Measurements from ENCODE around the gene ODF2. TPM values are rescaled to one million over a fixed set of nuclear protein-coding genes. Genes with fewer than 3 reads are reported as not detected.

Gene ODF2
- total and polyA plus RNA-seq, 2 experiments from 2014 or later: 17.5 to 26.9 TPM

DNA sequence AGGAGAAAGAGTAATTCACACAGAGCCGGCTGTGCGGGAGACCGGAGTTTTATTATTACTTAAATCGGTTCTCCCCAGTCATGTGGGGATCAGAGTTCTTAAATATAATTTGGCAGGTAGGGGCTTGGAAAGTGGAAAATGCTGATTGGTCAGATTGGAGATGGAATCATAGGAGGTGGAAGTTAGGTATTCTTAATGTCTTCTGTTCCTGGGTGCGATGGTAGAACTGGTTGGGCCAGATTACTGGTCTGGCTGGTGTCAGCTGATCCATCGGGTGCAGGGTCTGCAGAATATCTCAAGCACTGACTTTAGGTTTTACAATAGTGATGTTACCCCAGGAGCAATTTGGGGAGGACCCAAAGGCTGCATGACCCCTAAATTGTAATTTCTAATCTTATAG, 39.8 kb upstream of the ODF2 start:
- ATAC-seq (no peak), DNase-seq (ENCODE audit: low spot score) (peak; percentile 47)
- Histone ChIP-seq H3K4me1 (ENCODE audit: insufficient read depth) (peaks cover 22% of the 10 kb centered on the region; the same call in 1 of the 2 replicates), H3K4me2 (peak overlapping the region; percentile 59; the same call in 1 of the 2 replicates), H3K27me3 (ENCODE audit: insufficient read depth) (peaks cover 81% of the 10 kb centered on the region), H3K27ac (ENCODE audit: low read depth) (no peak overlapping the region), H3K4me3 (no peak overlapping the region; the same call in 1 of the 2 replicates), H4K20me1 (replicated peaks; ENCODE audit: insufficient read depth) (no peaks in the 10 kb centered on the region), H3F3A (replicated peaks; ENCODE audit: low read depth) (peaks cover 17% of the 10 kb centered on the region; the same call in 1 of the 2 replicates), H3K36me3 (ENCODE audit: insufficient read depth) (no peaks in the 10 kb centered on the region), H3K79me2 (replicated peaks; ENCODE audit: insufficient read depth) (no peaks in the 10 kb centered on the region), H2AFZ (no peak overlapping the region; the same call in 1 of the 2 replicates), H3K9me2 (ENCODE audit: insufficient read depth) (no peaks in the 10 kb centered on the region)
- Mint-ChIP-seq H3K27me3 (ENCODE audit: insufficient read depth, low read depth, poor library complexity) (peaks cover 67% of the 10 kb centered on the region), H3K4me1 (peaks cover 30% of the 10 kb centered on the region), H3K9me3 (0 out of 3 replicates have a peak, but pooled peaks cover 2% of the 10 kb centered on the region), H3K27ac (no peak overlapping the region), H3K36me3 (ENCODE audit: low read depth) (no peaks in the 10 kb centered on the region), H3K4me3 (peak overlapping the region; percentile 24; the same call in 2 of the 3 replicates)
- TF ChIP-seq, protein P1, sequence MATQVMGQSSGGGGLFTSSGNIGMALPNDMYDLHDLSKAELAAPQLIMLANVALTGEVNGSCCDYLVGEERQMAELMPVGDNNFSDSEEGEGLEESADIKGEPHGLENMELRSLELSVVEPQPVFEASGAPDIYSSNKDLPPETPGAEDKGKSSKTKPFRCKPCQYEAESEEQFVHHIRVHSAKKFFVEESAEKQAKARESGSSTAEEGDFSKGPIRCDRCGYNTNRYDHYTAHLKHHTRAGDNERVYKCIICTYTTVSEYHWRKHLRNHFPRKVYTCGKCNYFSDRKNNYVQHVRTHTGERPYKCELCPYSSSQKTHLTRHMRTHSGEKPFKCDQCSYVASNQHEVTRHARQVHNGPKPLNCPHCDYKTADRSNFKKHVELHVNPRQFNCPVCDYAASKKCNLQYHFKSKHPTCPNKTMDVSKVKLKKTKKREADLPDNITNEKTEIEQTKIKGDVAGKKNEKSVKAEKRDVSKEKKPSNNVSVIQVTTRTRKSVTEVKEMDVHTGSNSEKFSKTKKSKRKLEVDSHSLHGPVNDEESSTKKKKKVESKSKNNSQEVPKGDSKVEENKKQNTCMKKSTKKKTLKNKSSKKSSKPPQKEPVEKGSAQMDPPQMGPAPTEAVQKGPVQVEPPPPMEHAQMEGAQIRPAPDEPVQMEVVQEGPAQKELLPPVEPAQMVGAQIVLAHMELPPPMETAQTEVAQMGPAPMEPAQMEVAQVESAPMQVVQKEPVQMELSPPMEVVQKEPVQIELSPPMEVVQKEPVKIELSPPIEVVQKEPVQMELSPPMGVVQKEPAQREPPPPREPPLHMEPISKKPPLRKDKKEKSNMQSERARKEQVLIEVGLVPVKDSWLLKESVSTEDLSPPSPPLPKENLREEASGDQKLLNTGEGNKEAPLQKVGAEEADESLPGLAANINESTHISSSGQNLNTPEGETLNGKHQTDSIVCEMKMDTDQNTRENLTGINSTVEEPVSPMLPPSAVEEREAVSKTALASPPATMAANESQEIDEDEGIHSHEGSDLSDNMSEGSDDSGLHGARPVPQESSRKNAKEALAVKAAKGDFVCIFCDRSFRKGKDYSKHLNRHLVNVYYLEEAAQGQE (IDR thresholded peaks at IDR 0.05; ENCODE audit: unreplicated experiment): no peak
- no peak for TF ChIP-seq CTCF (conservative IDR thresholded peaks at IDR 0.05; ENCODE audit: low read depth in 2 of 2)
- TF ChIP-seq STAT1 (IDR thresholded peaks at IDR 0.05; ENCODE audit: unreplicated experiment): no peak
- TF ChIP-seq EZH2phosphoT487 (IDR thresholded peaks at IDR 0.05; ENCODE audit: unreplicated experiment): no peak
- TF ChIP-seq ZNF331 (CRISPR knock-in tag; IDR thresholded peaks at IDR 0.05; ENCODE audit: low read depth): no peak
- TF ChIP-seq NANOG (IDR thresholded peaks at IDR 0.05; ENCODE audit: borderline replicate concordance): no peak

DNA sequence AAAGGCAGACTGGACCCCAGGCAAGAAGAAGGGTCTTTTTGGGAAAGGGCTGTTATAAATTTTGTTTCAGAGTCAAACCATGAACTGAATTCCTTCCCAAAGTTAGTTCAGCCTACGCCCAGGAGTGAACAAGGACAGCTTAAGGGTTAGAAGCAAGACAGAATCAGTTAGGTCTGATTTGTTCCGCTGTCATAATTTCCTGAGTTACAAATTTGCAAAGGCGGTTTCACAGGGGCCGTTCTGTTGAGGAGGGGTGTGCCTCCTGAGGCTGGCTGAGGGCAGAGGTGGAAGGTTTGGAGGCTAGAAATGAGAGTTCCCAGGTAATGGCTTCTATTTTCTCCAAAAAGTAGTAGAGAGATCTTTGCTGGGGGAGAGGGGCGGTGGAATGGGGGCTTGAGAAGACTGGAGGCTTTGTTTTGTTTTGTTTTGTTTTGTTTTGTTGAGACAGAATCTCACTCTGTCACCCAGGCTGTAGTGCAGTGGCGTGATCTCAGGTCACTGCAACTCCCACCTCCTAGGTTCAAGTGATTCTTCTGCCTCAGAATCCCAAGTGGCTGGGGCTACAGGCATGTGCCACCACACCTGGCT, 39.3 kb upstream of the ODF2 start:
- Mint-ChIP-seq H3K4me1 (peaks cover 25% of the 10 kb centered on the region), H3K27me3 (ENCODE audit: insufficient read depth, low read depth, poor library complexity) (peaks cover 62% of the 10 kb centered on the region), H3K9me3 (no peaks in the 10 kb centered on the region), H3K36me3 (ENCODE audit: low read depth) (no peaks in the 10 kb centered on the region), H3K27ac (no peak overlapping the region), H3K4me3 (peak overlapping the region; percentile 41; the same call in 2 of the 3 replicates)
- H3K9me2 ChIP-seq (ENCODE audit: insufficient read depth): no peaks in the 10 kb centered on the region
- no peaks in the 10 kb centered on the region for H3K79me2 ChIP-seq (replicated peaks; ENCODE audit: insufficient read depth)
- no peak overlapping the region for H3K27ac ChIP-seq (ENCODE audit: low read depth)
- no peak overlapping the region; the same call in 1 of the 2 replicates for H3K4me3 ChIP-seq
- H3K27me3 ChIP-seq (ENCODE audit: insufficient read depth): peaks cover 81% of the 10 kb centered on the region
- DNase-seq (ENCODE audit: low spot score) (no peak), ATAC-seq (no peak)
- peak overlapping the region; percentile 63; the same call in 1 of the 2 replicates for H2AFZ ChIP-seq
- H4K20me1 ChIP-seq (replicated peaks; ENCODE audit: insufficient read depth): no peaks in the 10 kb centered on the region
- H3K4me2 ChIP-seq: peak overlapping the region; percentile 59; the same call in 1 of the 2 replicates
- no peaks in the 10 kb centered on the region for H3K36me3 ChIP-seq (ENCODE audit: insufficient read depth)
- H3K4me1 ChIP-seq (ENCODE audit: insufficient read depth): peaks cover 22% of the 10 kb centered on the region; the same call in 1 of the 2 replicates
- peaks cover 17% of the 10 kb centered on the region; the same call in 1 of the 2 replicates for H3F3A ChIP-seq (replicated peaks; ENCODE audit: low read depth)
- TF ChIP-seq, protein P1 (IDR thresholded peaks at IDR 0.05; ENCODE audit: unreplicated experiment): no peak
- no peak for TF ChIP-seq NANOG (IDR thresholded peaks at IDR 0.05; ENCODE audit: borderline replicate concordance)
- no peak for TF ChIP-seq EZH2phosphoT487 (IDR thresholded peaks at IDR 0.05; ENCODE audit: unreplicated experiment)
- no peak for TF ChIP-seq STAT1 (IDR thresholded peaks at IDR 0.05; ENCODE audit: unreplicated experiment)
- no peak for TF ChIP-seq CREB1 (CRISPR knock-in tag; IDR thresholded peaks at IDR 0.05; ENCODE audit: low read depth)

All from GM23338 (cell line).